Body of pancreas (tissue), 4 donors: ENCODE measurements around the gene TBC1D9B.

Experiments
- CTCF ChIP-seq, 7 experiments: fragments of 450-650 bp in 4 of 7; fragments of 200-600 bp in 3 of 7; sonication (generic) in 3 of 7; IDR thresholded peaks; one replicate each; pipeline ENCODE4 v1.5.1; 2016 to 2019; ENCODE audit warnings: antibody characterized with exemption in 7 of 7
- POLR2A ChIP-seq, 3 donors: fragments of 450-650 bp; IDR thresholded peaks; one replicate each; pipeline ENCODE4 v1.6.1; 2016; ENCODE audit warnings: antibody characterized with exemption in 3 of 3, mild to moderate bottlenecking in 2 of 3

DNA sequence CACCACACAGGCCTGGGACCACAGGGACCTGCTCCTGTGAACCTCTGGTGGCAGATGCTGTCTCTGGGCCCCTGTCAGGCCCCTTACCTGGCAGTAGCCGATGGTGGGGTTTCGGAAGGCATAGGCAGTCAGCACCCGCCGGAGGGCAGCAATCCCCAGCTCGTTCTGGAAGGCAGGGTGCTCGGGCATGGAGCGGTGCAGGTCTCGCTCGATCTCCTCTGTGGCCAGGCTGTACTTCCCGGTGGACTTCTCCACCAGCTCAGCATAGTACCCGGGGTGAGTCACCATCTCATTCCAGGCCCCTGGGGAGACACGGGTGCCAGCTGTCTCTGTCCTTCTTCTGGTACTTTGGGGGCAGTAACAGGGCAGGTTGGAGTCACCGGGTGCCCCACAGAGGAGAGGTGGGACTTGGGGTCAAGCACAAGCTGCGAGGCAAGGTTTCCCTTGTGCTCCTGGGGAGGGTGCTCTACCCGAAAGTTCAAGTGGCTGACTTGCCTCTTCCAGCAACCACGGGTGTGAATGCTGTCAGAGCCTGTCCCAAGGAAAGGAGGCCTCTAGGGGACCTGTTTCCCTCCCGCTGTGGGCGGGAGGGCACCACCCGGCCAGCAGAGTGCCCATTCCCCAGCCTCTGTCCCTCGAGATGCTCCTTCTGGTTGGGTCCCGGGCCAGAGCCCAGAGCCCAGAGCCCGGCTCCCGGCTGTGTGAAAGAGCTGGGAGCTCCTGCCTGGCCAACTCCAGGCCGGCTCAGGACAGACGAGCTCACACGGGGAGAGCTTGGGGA lies 29.3 kb downstream of the TBC1D9B start:
- TF ChIP-seq POLR2A (IDR thresholded peaks at IDR 0.05) = no peak
- TF ChIP-seq CTCF (IDR thresholded peaks at IDR 0.05) = no peak
